Measurements from ENCODE around the gene STX8. TPM values are rescaled to one million over a fixed set of nuclear protein-coding genes. Genes with fewer than 3 reads are reported as not detected.
"Not testable (repeated sequence)": the region's sequence is repeated elsewhere in the genome, so short reads cannot be mapped to it uniquely, and the experiment has no call there.

STX8 gene
- total and polyA plus RNA-seq, 4 donors, result 14.7 to 39.5 (median 28.7) TPM

DNA sequence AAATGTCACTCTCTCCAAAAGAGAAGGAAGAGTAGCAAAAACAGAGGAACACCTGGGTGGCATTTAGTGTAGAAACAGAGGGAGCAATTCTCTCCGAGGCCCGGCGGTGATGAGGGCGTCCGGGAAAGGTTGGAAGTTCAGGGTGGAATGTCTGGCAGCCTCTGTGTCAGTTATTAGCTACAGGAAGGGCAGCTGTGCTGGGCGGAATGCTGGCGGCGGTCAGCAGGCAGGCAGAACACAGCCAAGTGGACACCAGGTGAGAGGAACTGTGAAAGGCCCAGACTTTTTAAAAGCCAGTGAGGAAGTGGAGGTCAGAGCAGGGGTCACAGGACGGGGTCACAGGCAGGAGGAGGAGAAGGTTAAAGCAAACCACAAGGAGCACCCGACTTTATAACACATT is 316.2 kb downstream of the STX8 start:
- TF ChIP-seq NR2F2 (IDR thresholded peaks at IDR 0.05) (peak; percentile 14), TAF1 (conservative IDR thresholded peaks at IDR 0.05) (no peak)
- H3K27ac ChIP-seq (ENCODE audit: low read depth in 1 of 2, low read length in 2 of 2), result peak overlapping the region in 1 of 2 donors; percentile 14
- H3K36me3 ChIP-seq (ENCODE audit: control insufficient read depth in 4 of 4, insufficient read depth in 3 of 4, low read depth in 1 of 4, low read length in 3 of 4), result no peaks in the 10 kb centered on the region
- no peaks in the 10 kb centered on the region for H3K27me3 ChIP-seq (ENCODE audit: control insufficient read depth in 4 of 4, insufficient read depth in 4 of 4, low read length in 3 of 4)
- peaks cover 0 to 13% (median 6%) of the 10 kb centered on the region in 4 donors for H3K4me1 ChIP-seq (ENCODE audit: control insufficient read depth in 4 of 4, insufficient read depth in 4 of 4, low read length in 3 of 4)
- 75% methylated on average over 10 of the region's 10 CpGs for WGBS
- H3K4me3 ChIP-seq (ENCODE audit: low read depth in 1 of 3, low read length in 3 of 3), result no peak overlapping the region
- no peak overlapping the region for H3K9ac ChIP-seq (ENCODE audit: low read depth in 1 of 2, low read length in 2 of 2)
- DNase-seq (ENCODE audit: low spot score), result no peak
- H3K9me3 ChIP-seq (ENCODE audit: control insufficient read depth in 4 of 4, low read length in 3 of 4), result peaks cover 0 to 6% (median 2%) of the 10 kb centered on the region in 4 donors

DNA sequence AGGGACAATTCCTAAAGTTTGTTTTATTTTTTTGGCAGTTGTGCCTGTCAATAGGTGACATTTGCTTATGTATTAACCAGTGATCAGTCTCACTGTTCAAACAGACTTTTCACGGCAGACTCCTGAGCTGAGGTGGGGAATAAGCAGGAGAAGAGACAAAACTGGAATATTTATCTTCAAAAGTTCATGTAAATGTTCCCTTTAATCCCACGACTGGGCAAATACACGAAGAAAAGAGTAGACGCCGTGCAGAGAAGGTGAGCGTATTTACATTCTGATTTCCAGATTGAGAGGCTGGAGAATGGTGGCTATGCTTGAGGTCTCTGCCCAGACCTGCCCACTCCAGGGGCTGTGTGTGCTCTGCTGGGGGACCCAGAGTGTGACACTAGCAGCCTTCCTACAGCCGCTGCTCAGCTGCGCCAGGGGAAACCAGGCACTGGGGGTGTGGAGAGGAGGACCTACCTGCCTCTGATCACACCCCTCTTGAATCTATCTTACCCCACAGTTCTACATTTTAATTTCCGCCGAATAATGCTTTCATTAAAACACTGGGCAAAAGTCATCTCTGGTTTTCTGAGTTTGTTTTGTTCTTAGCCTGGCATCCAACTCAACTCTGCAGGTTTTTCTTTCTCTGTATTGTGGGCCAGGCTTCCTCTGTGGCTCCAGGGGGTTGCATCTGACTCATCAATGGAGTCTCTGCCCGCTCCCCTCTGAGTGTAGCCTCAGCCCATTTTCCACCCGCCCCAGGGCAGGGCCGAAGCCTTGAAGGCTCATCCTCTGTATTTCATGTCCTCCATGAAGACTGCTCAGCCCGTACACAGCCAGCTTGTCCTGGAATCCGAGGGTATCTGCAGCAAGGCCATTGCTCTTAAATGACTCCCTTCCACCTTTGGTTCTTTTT is 317.3 kb downstream of the STX8 start:
- Histone ChIP-seq H3K4me1 (ENCODE audit: control insufficient read depth in 4 of 4, insufficient read depth in 4 of 4, low read length in 3 of 4) (peaks cover 0 to 13% (median 6%) of the 10 kb centered on the region in 4 donors), H3K27me3 (ENCODE audit: control insufficient read depth in 4 of 4, insufficient read depth in 4 of 4, low read length in 3 of 4) (no peaks in the 10 kb centered on the region), H3K9me3 (ENCODE audit: control insufficient read depth in 4 of 4, low read length in 3 of 4) (no peaks in the 10 kb centered on the region), H3K4me3 (ENCODE audit: low read depth in 1 of 3, low read length in 3 of 3) (no peak overlapping the region), H3K9ac (ENCODE audit: low read depth in 1 of 2, low read length in 2 of 2) (no peak overlapping the region), H3K27ac (ENCODE audit: low read depth in 1 of 2, low read length in 2 of 2) (no peak overlapping the region), H3K36me3 (ENCODE audit: control insufficient read depth in 4 of 4, insufficient read depth in 3 of 4, low read depth in 1 of 4, low read length in 3 of 4) (no peaks in the 10 kb centered on the region)
- WGBS, result 77% methylated on average over 15 of the region's 15 CpGs
- no peak for DNase-seq (ENCODE audit: low spot score)
- no peak for TF ChIP-seq EGR1 (IDR thresholded peaks at IDR 0.05; ENCODE audit: low read depth in 2 of 2)
- TF ChIP-seq RAD21 (IDR thresholded peaks at IDR 0.05), result no peak
- no peak for TF ChIP-seq RXRA (IDR thresholded peaks at IDR 0.05)
- no peak for TF ChIP-seq NR2F2 (IDR thresholded peaks at IDR 0.05)
- TF ChIP-seq TAF1 (conservative IDR thresholded peaks at IDR 0.05), result no peak
- TF ChIP-seq SP1 (IDR thresholded peaks at IDR 0.05), result no peak
- TF ChIP-seq, protein P1, sequence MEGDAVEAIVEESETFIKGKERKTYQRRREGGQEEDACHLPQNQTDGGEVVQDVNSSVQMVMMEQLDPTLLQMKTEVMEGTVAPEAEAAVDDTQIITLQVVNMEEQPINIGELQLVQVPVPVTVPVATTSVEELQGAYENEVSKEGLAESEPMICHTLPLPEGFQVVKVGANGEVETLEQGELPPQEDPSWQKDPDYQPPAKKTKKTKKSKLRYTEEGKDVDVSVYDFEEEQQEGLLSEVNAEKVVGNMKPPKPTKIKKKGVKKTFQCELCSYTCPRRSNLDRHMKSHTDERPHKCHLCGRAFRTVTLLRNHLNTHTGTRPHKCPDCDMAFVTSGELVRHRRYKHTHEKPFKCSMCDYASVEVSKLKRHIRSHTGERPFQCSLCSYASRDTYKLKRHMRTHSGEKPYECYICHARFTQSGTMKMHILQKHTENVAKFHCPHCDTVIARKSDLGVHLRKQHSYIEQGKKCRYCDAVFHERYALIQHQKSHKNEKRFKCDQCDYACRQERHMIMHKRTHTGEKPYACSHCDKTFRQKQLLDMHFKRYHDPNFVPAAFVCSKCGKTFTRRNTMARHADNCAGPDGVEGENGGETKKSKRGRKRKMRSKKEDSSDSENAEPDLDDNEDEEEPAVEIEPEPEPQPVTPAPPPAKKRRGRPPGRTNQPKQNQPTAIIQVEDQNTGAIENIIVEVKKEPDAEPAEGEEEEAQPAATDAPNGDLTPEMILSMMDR (IDR thresholded peaks at IDR 0.05; ENCODE audit: low read depth, low read length, missing input control), result no peak
- no peak for TF ChIP-seq FOXA2 (IDR thresholded peaks at IDR 0.05)
- TF ChIP-seq HNF4G (IDR thresholded peaks at IDR 0.05), result no peak
- TF ChIP-seq, protein P2, sequence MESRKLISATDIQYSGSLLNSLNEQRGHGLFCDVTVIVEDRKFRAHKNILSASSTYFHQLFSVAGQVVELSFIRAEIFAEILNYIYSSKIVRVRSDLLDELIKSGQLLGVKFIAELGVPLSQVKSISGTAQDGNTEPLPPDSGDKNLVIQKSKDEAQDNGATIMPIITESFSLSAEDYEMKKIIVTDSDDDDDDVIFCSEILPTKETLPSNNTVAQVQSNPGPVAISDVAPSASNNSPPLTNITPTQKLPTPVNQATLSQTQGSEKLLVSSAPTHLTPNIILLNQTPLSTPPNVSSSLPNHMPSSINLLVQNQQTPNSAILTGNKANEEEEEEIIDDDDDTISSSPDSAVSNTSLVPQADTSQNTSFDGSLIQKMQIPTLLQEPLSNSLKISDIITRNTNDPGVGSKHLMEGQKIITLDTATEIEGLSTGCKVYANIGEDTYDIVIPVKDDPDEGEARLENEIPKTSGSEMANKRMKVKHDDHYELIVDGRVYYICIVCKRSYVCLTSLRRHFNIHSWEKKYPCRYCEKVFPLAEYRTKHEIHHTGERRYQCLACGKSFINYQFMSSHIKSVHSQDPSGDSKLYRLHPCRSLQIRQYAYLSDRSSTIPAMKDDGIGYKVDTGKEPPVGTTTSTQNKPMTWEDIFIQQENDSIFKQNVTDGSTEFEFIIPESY (IDR thresholded peaks at IDR 0.05), result no peak
- TF ChIP-seq, protein P3, sequence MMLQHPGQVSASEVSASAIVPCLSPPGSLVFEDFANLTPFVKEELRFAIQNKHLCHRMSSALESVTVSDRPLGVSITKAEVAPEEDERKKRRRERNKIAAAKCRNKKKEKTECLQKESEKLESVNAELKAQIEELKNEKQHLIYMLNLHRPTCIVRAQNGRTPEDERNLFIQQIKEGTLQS (IDR thresholded peaks at IDR 0.05), result no peak
- no peak for TF ChIP-seq GABPA (IDR thresholded peaks at IDR 0.05 in 1 of 2, conservative IDR thresholded peaks at IDR 0.05 in 1 of 2)
- TF ChIP-seq, protein P4, sequence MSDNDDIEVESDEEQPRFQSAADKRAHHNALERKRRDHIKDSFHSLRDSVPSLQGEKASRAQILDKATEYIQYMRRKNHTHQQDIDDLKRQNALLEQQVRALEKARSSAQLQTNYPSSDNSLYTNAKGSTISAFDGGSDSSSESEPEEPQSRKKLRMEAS (IDR thresholded peaks at IDR 0.05), result no peak
- TF ChIP-seq, protein P5, sequence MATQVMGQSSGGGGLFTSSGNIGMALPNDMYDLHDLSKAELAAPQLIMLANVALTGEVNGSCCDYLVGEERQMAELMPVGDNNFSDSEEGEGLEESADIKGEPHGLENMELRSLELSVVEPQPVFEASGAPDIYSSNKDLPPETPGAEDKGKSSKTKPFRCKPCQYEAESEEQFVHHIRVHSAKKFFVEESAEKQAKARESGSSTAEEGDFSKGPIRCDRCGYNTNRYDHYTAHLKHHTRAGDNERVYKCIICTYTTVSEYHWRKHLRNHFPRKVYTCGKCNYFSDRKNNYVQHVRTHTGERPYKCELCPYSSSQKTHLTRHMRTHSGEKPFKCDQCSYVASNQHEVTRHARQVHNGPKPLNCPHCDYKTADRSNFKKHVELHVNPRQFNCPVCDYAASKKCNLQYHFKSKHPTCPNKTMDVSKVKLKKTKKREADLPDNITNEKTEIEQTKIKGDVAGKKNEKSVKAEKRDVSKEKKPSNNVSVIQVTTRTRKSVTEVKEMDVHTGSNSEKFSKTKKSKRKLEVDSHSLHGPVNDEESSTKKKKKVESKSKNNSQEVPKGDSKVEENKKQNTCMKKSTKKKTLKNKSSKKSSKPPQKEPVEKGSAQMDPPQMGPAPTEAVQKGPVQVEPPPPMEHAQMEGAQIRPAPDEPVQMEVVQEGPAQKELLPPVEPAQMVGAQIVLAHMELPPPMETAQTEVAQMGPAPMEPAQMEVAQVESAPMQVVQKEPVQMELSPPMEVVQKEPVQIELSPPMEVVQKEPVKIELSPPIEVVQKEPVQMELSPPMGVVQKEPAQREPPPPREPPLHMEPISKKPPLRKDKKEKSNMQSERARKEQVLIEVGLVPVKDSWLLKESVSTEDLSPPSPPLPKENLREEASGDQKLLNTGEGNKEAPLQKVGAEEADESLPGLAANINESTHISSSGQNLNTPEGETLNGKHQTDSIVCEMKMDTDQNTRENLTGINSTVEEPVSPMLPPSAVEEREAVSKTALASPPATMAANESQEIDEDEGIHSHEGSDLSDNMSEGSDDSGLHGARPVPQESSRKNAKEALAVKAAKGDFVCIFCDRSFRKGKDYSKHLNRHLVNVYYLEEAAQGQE (IDR thresholded peaks at IDR 0.05), result no peak
- no peak for TF ChIP-seq YY1 (IDR thresholded peaks at IDR 0.05)
- no peak for TF ChIP-seq FOXA1 (IDR thresholded peaks at IDR 0.05)
- TF ChIP-seq HNF4A (conservative IDR thresholded peaks at IDR 0.05), result no peak

DNA sequence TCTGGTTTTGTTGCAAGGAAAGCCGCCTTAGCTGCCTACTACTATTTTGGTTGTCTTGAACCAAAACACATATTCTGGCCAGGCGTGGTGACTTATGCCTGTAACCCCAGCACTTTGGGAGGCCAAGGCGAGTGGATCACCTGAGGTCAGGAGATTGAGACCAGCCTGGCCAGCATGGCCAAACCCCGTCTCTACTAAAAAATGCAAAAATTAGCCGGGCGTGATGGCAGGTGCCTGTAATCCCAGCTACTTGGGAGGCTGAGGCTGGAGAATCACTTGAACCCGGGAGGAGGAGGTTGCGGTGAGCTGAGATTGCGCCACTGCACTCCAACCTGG is 318.0 kb downstream of the STX8 start:
- WGBS, result 92% methylated on average over 9 of the region's 9 CpGs
- not testable (repeated sequence) for H3K4me3 ChIP-seq (ENCODE audit: low read depth in 1 of 3, low read length in 3 of 3); H3K9me3 ChIP-seq (ENCODE audit: control insufficient read depth in 4 of 4, low read length in 3 of 4); H3K27me3 ChIP-seq (ENCODE audit: control insufficient read depth in 4 of 4, insufficient read depth in 4 of 4, low read length in 3 of 4); H3K36me3 ChIP-seq (ENCODE audit: control insufficient read depth in 4 of 4, insufficient read depth in 3 of 4, low read depth in 1 of 4, low read length in 3 of 4); H3K27ac ChIP-seq (ENCODE audit: low read depth in 1 of 2, low read length in 2 of 2); DNase-seq (ENCODE audit: low spot score); H3K9ac ChIP-seq (ENCODE audit: low read depth in 1 of 2, low read length in 2 of 2)
- peaks cover 0 to 13% (median 6%) of the 10 kb centered on the region in 4 donors for H3K4me1 ChIP-seq (ENCODE audit: control insufficient read depth in 4 of 4, insufficient read depth in 4 of 4, low read length in 3 of 4)

Data from liver (tissue), 9 donors.